HCT116 (cell line): ENCODE results near the gene PPP1R3E.

Experiments used
- CEBPB ChIP-seq: IDR thresholded peaks from 2 replicates; pipeline ENCODE4 v1.6.1; 2012; ENCODE audit warnings: low read depth
- EGR1 ChIP-seq: IDR thresholded peaks from 2 replicates; pipeline ENCODE4 v1.6.1; 2012; ENCODE audit warnings: low read depth
- ELF1 ChIP-seq: IDR thresholded peaks from 2 replicates; pipeline ENCODE4 v1.6.1; 2012; ENCODE audit warnings: low read depth, borderline replicate concordance
- EZH2 ChIP-seq: fragments of 200-600 bp; sonication (generic); IDR thresholded peaks from 2 replicates; pipeline ENCODE4 v1.6.1; 2017; ENCODE audit warnings: antibody characterized with exemption, mixed run types
- EZH2phosphoT487 ChIP-seq: fragments of 200-600 bp; IDR thresholded peaks from 2 replicates; pipeline ENCODE4 v1.6.1; 2018; ENCODE audit warnings: antibody characterized with exemption, borderline replicate concordance
- JUND ChIP-seq: IDR thresholded peaks from 2 replicates; pipeline ENCODE4 v1.6.1; 2012
- POLR2A ChIP-seq: IDR thresholded peaks from 2 replicates; pipeline ENCODE4 v1.7.0; 2011; ENCODE audit warnings: borderline replicate concordance; ENCODE audit not compliant: insufficient read depth, insufficient read length; ENCODE audit errors: extremely low read depth
- REST ChIP-seq: IDR thresholded peaks from 2 replicates; pipeline ENCODE4 v1.6.1; 2012; ENCODE audit warnings: low read depth
- SIN3A ChIP-seq: IDR thresholded peaks from 2 replicates; pipeline ENCODE4 v1.6.1; 2012; ENCODE audit warnings: low read depth
- TF ChIP-seq, protein P1 (sequence below), 3 experiments: fragments of 200-600 bp in 1 of 3; sonication (generic) in 1 of 3; IDR thresholded peaks in 2 of 3; conservative IDR thresholded peaks in 1 of 3; 2 replicates each; pipeline ENCODE4 v1.5.1; 2012 to 2017; ENCODE audit warnings: low read depth in 2 of 3, low read length in 2 of 3, antibody characterized with exemption in 1 of 3, borderline replicate concordance in 1 of 3, control low read depth in 1 of 3, mild to moderate bottlenecking in 1 of 3, mixed read lengths in 1 of 3, mixed run types in 1 of 3, moderate library complexity in 1 of 3; ENCODE audit not compliant: insufficient read depth in 1 of 3
- TF ChIP-seq, protein P2 (sequence below): IDR thresholded peaks from 2 replicates; pipeline ENCODE4 v1.6.1; 2011; ENCODE audit warnings: mild to moderate bottlenecking, low read length, moderate library complexity; ENCODE audit not compliant: insufficient replicate concordance; ENCODE audit errors: extremely low read depth

DNA sequence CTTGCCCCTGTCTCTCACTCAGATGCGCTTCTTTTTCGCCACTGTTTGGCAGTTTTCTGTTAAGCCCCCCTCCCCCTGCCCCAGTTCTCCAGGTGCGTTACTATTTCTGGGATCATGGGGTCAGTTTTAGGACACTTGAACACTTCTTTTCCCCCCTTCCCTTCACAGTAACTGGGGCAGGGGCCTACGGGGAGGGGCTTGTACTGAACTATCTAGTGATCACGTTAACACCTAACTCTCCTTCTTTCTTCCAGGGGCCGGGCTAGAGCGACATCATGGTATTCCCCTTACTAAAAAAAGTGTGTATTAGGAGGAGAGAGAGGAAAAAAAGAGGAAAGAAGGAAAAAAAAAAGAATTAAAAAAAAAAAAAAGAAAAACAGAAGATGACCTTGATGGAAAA, 22.3 kb upstream of the PPP1R3E start:
- TF ChIP-seq POLR2A (no peak), ELF1 (no peak), CEBPB (no peak), REST (no peak), SIN3A (no peak), EZH2phosphoT487 (no peak), JUND (no peak), EZH2 (no peak), EGR1 (no peak)
- TF ChIP-seq, protein P1, sequence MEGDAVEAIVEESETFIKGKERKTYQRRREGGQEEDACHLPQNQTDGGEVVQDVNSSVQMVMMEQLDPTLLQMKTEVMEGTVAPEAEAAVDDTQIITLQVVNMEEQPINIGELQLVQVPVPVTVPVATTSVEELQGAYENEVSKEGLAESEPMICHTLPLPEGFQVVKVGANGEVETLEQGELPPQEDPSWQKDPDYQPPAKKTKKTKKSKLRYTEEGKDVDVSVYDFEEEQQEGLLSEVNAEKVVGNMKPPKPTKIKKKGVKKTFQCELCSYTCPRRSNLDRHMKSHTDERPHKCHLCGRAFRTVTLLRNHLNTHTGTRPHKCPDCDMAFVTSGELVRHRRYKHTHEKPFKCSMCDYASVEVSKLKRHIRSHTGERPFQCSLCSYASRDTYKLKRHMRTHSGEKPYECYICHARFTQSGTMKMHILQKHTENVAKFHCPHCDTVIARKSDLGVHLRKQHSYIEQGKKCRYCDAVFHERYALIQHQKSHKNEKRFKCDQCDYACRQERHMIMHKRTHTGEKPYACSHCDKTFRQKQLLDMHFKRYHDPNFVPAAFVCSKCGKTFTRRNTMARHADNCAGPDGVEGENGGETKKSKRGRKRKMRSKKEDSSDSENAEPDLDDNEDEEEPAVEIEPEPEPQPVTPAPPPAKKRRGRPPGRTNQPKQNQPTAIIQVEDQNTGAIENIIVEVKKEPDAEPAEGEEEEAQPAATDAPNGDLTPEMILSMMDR (IDR thresholded peaks at IDR 0.05 in 2 of 3, conservative IDR thresholded peaks at IDR 0.05 in 1 of 3; ENCODE audit: borderline replicate concordance in 1 of 3, insufficient read depth in 1 of 3, low read depth in 2 of 3, low read length in 2 of 3): no peak
- TF ChIP-seq, protein P2, sequence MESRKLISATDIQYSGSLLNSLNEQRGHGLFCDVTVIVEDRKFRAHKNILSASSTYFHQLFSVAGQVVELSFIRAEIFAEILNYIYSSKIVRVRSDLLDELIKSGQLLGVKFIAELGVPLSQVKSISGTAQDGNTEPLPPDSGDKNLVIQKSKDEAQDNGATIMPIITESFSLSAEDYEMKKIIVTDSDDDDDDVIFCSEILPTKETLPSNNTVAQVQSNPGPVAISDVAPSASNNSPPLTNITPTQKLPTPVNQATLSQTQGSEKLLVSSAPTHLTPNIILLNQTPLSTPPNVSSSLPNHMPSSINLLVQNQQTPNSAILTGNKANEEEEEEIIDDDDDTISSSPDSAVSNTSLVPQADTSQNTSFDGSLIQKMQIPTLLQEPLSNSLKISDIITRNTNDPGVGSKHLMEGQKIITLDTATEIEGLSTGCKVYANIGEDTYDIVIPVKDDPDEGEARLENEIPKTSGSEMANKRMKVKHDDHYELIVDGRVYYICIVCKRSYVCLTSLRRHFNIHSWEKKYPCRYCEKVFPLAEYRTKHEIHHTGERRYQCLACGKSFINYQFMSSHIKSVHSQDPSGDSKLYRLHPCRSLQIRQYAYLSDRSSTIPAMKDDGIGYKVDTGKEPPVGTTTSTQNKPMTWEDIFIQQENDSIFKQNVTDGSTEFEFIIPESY: no peak
